Neural progenitor cell (in vitro differentiated cells): ENCODE measurements around the gene GINS2. TPM values are rescaled to one million over a fixed set of nuclear protein-coding genes. Genes with fewer than 3 reads are reported as not detected.

ENCODE experiments used
- DNase-seq: peaks from one replicate; pipeline ENCODE4 v3.0.0-alpha.2; 2016; ENCODE audit warnings: low spot score
- H2AFZ ChIP-seq: fragments of 200-600 bp; sonication (generic); replicated peaks from 2 replicates; pipeline ENCODE4 v1.6.1; 2016; ENCODE audit warnings: antibody characterized with exemption
- H3F3A ChIP-seq: fragments of 200-600 bp; sonication (generic); 2 replicates; pipeline ENCODE4 v1.6.1; 2016; ENCODE audit warnings: antibody characterized with exemption, low read depth
- H3K27ac ChIP-seq: fragments of 200-600 bp; sonication (generic); 2 replicates; pipeline ENCODE4 v1.5.1; 2016; ENCODE audit warnings: mild to moderate bottlenecking
- H3K27me3 ChIP-seq: fragments of 200-600 bp; sonication (generic); 2 replicates; pipeline ENCODE4 v1.6.1; 2016; ENCODE audit warnings: mild to moderate bottlenecking, moderate library complexity
- H3K36me3 ChIP-seq: fragments of 200-600 bp; sonication (generic); 2 replicates; pipeline ENCODE4 v1.5.1; 2016
- H3K4me1 ChIP-seq: fragments of 200-600 bp; sonication (generic); 2 replicates; pipeline ENCODE4 v1.6.1; 2016; ENCODE audit warnings: mixed run types
- H3K4me2 ChIP-seq: fragments of 200-600 bp; sonication (generic); 2 replicates; pipeline ENCODE4 v1.6.1; 2016
- H3K4me3 ChIP-seq: fragments of 200-600 bp; sonication (generic); 2 replicates; pipeline ENCODE4 v1.5.1; 2016
- H3K79me2 ChIP-seq: fragments of 200-600 bp; sonication (generic); 2 replicates; pipeline ENCODE4 v1.6.1; 2016; ENCODE audit warnings: low read depth
- H3K9ac ChIP-seq: fragments of 200-600 bp; sonication (generic); 2 replicates; pipeline ENCODE4 v1.6.1; 2016
- H3K9me3 ChIP-seq: fragments of 200-600 bp; sonication (generic); 2 replicates; pipeline ENCODE4 v1.5.1; 2016; ENCODE audit warnings: low read depth
- H4K20me1 ChIP-seq: fragments of 200-600 bp; sonication (generic); 2 replicates; pipeline ENCODE4 v1.6.1; 2016; ENCODE audit warnings: low read depth
- H3K27ac Mint-ChIP-seq: 3 replicates; pipeline ENCODE4 v1.8.0; 2021; ENCODE audit warnings: mixed read lengths
- H3K27me3 Mint-ChIP-seq: 2 replicates; pipeline ENCODE4 v1.8.0; 2022; ENCODE audit warnings: low read depth, mild to moderate bottlenecking, inconsistent platforms, moderate library complexity, mixed read lengths; ENCODE audit not compliant: insufficient read depth
- H3K36me3 Mint-ChIP-seq: 3 replicates; pipeline ENCODE4 v1.8.0; 2021; ENCODE audit warnings: mixed read lengths
- H3K4me1 Mint-ChIP-seq: 3 replicates; pipeline ENCODE4 v1.8.0; 2021; ENCODE audit warnings: mixed read lengths
- H3K4me3 Mint-ChIP-seq: 3 replicates; pipeline ENCODE4 v1.8.0; 2021; ENCODE audit warnings: mild to moderate bottlenecking, moderate library complexity, mixed read lengths
- H3K9me3 Mint-ChIP-seq: 3 replicates; pipeline ENCODE4 v1.8.0; 2020; ENCODE audit warnings: mixed read lengths
- CTCF ChIP-seq: fragments of 200-600 bp; sonication (generic); IDR thresholded peaks from 2 replicates; pipeline ENCODE4 v1.5.1; 2017; ENCODE audit warnings: antibody characterized with exemption, mild to moderate bottlenecking
- EZH2 ChIP-seq: fragments of 200-600 bp; sonication (generic); IDR thresholded peaks from 2 replicates; pipeline ENCODE4 v1.6.1; 2017; ENCODE audit warnings: antibody characterized with exemption, mild to moderate bottlenecking, moderate library complexity
- EZH2phosphoT487 ChIP-seq: fragments of 200-600 bp; sonication (generic); IDR thresholded peaks from 2 replicates; pipeline ENCODE4 v1.6.1; 2017; ENCODE audit warnings: antibody characterized with exemption
- total RNA-seq: library from RNA; depleted of rRNA; stranded (reverse); fragments of >200 nt; gene quantifications from 2 replicates; pipeline ENCODE4 v1.2.3, GENCODE V29; 2015; ENCODE audit warnings: low replicate concordance

Gene GINS2
- total RNA-seq, 1 donor from 2014 or later: 47.9 TPM

GRCh38 chr16:85665929-85666328 is 22.8 kb downstream of the GINS2 start:
- Mint-ChIP-seq H3K27me3 (peaks cover 17% of the 10 kb centered on the region), H3K27ac (no peak overlapping the region), H3K4me3 (no peak overlapping the region), H3K4me1 (peaks cover 20% of the 10 kb centered on the region), H3K9me3 (no peaks in the 10 kb centered on the region), H3K36me3 (peaks cover 50% of the 10 kb centered on the region)
- H3K27ac ChIP-seq: no peak overlapping the region
- H2AFZ ChIP-seq: no peak overlapping the region
- peaks cover 23% of the 10 kb centered on the region for H3F3A ChIP-seq
- H3K79me2 ChIP-seq: no peaks in the 10 kb centered on the region
- TF ChIP-seq CTCF (no peak), EZH2 (no peak), EZH2phosphoT487 (no peak)
- DNase-seq: no peak
- no peak overlapping the region for H3K9ac ChIP-seq
- H3K4me3 ChIP-seq: no peak overlapping the region
- H3K4me2 ChIP-seq: no peak overlapping the region
- H3K27me3 ChIP-seq: no peaks in the 10 kb centered on the region
- H3K9me3 ChIP-seq: no peaks in the 10 kb centered on the region
- H3K36me3 ChIP-seq: no peaks in the 10 kb centered on the region
- peaks cover 14% of the 10 kb centered on the region for H4K20me1 ChIP-seq
- H3K4me1 ChIP-seq: peaks cover 23% of the 10 kb centered on the region

GRCh38 chr16:85665373-85665740 is 23.4 kb downstream of the GINS2 start:
- no peak overlapping the region for H3K27ac ChIP-seq
- peaks cover 24% of the 10 kb centered on the region for H3K4me1 ChIP-seq
- no peak overlapping the region for H3K4me2 ChIP-seq
- Mint-ChIP-seq H3K4me3 (no peak overlapping the region), H3K9me3 (no peaks in the 10 kb centered on the region), H3K4me1 (peaks cover 23% of the 10 kb centered on the region), H3K27me3 (peaks cover 15% of the 10 kb centered on the region), H3K27ac (no peak overlapping the region), H3K36me3 (peaks cover 49% of the 10 kb centered on the region)
- no peaks in the 10 kb centered on the region for H3K27me3 ChIP-seq
- no peak for DNase-seq
- H3F3A ChIP-seq: peaks cover 20% of the 10 kb centered on the region
- H3K4me3 ChIP-seq: no peak overlapping the region
- no peaks in the 10 kb centered on the region for H3K79me2 ChIP-seq
- H3K36me3 ChIP-seq: no peaks in the 10 kb centered on the region
- peaks cover 14% of the 10 kb centered on the region for H4K20me1 ChIP-seq
- H2AFZ ChIP-seq: no peak overlapping the region
- TF ChIP-seq CTCF: no peak
- TF ChIP-seq EZH2: no peak
- TF ChIP-seq EZH2phosphoT487: no peak
- no peaks in the 10 kb centered on the region for H3K9me3 ChIP-seq
- H3K9ac ChIP-seq: no peak overlapping the region

- H3K9me3 ChIP-seq: no peaks in the 10 kb centered on the region
- TF ChIP-seq CTCF: no peak
- TF ChIP-seq EZH2phosphoT487: no peak
- no peak for TF ChIP-seq EZH2
- H3K27me3 ChIP-seq: no peaks in the 10 kb centered on the region
- peaks cover 26% of the 10 kb centered on the region for H3K4me1 Mint-ChIP-seq
- H3K4me2 ChIP-seq: no peak overlapping the region
- H4K20me1 ChIP-seq: peaks cover 14% of the 10 kb centered on the region
- H3K27ac ChIP-seq: no peak overlapping the region
- H3K4me1 ChIP-seq: peaks cover 27% of the 10 kb centered on the region
- H3K9me3 Mint-ChIP-seq: no peaks in the 10 kb centered on the region
- peaks cover 23% of the 10 kb centered on the region for H3F3A ChIP-seq
- no peak overlapping the region for H3K27ac Mint-ChIP-seq
- no peak overlapping the region for H2AFZ ChIP-seq
- no peaks in the 10 kb centered on the region for H3K79me2 ChIP-seq
- no peak overlapping the region for H3K4me3 ChIP-seq
- no peak overlapping the region for H3K4me3 Mint-ChIP-seq
- no peaks in the 10 kb centered on the region for H3K36me3 ChIP-seq
- DNase-seq: no peak
- H3K9ac ChIP-seq: no peak overlapping the region
- peaks cover 15% of the 10 kb centered on the region for H3K27me3 Mint-ChIP-seq
- H3K36me3 Mint-ChIP-seq: peaks cover 47% of the 10 kb centered on the region
Observed at GRCh38 chr16:85664580-85665372, 24.0 kb downstream of the GINS2 start.
